ENCODE measurements around the gene CEP170B. TPM values are rescaled to one million over a fixed set of nuclear protein-coding genes. Genes with fewer than 3 reads are reported as not detected.

The CEP170B gene
- total and polyA plus RNA-seq, 2 donors (not counting 1 experiment from before 2014, with no cell fraction given), result 4.0 to 13.9 TPM

- peaks cover 3% of the 10 kb centered on the region for H3K36me3 ChIP-seq (ENCODE audit: control insufficient read depth, insufficient read depth, low read length)
- TF ChIP-seq CTCF (conservative IDR thresholded peaks at IDR 0.05 in 1 of 2, IDR thresholded peaks at IDR 0.05 in 1 of 2; ENCODE audit: low read depth in 1 of 2, low read length in 2 of 2), result no peak
- no peak for TF ChIP-seq EZH2 (IDR thresholded peaks at IDR 0.05; ENCODE audit: low read length, missing control alignments)
- DNase-seq (ENCODE audit: low read depth in 2 of 2), result no peak
- no peak overlapping the region for H3K27ac ChIP-seq (ENCODE audit: insufficient read depth, low read length)
- H4K20me1 ChIP-seq (ENCODE audit: control insufficient read depth, extremely low read depth, insufficient read depth, low read length), result no peaks in the 10 kb centered on the region
- H3K4me2 ChIP-seq (ENCODE audit: extremely low read depth, insufficient read depth, low read length), result no peak overlapping the region
- no peaks in the 10 kb centered on the region for H3K9me3 ChIP-seq (ENCODE audit: control insufficient read depth, insufficient read depth, low read depth, low read length)
- no peaks in the 10 kb centered on the region for H3K27me3 ChIP-seq (ENCODE audit: control insufficient read depth, insufficient read depth, low read length)
- H2AFZ ChIP-seq (ENCODE audit: low read length), result no peak overlapping the region
- no peak overlapping the region for H3K9ac ChIP-seq (ENCODE audit: insufficient read depth, low read length)
- no peaks in the 10 kb centered on the region for H3K4me1 ChIP-seq (ENCODE audit: control insufficient read depth, extremely low read depth, insufficient read depth, low read length)
- no peaks in the 10 kb centered on the region for H3K79me2 ChIP-seq (ENCODE audit: control insufficient read depth, insufficient read depth, low read length)
- no peak overlapping the region for H3K4me3 ChIP-seq (replicated peaks in 1 of 4; ENCODE audit: control extremely low read depth in 1 of 4, insufficient read depth in 1 of 4, low read depth in 3 of 4, low read length in 4 of 4)
Observed at GRCh38 chr14:104893435-104894207, 28.6 kb downstream of the CEP170B start.

GRCh38 chr14:104894331-104895206 lies 29.5 kb downstream of the CEP170B start:
- Histone ChIP-seq H3K36me3 (ENCODE audit: control insufficient read depth, insufficient read depth, low read length) (peaks cover 3% of the 10 kb centered on the region), H3K4me1 (ENCODE audit: control insufficient read depth, extremely low read depth, insufficient read depth, low read length) (no peaks in the 10 kb centered on the region), H2AFZ (ENCODE audit: low read length) (no peak overlapping the region), H3K27me3 (ENCODE audit: control insufficient read depth, insufficient read depth, low read length) (no peaks in the 10 kb centered on the region), H3K9ac (ENCODE audit: insufficient read depth, low read length) (no peak overlapping the region), H3K4me2 (ENCODE audit: extremely low read depth, insufficient read depth, low read length) (no peak overlapping the region), H3K79me2 (ENCODE audit: control insufficient read depth, insufficient read depth, low read length) (no peaks in the 10 kb centered on the region), H3K4me3 (replicated peaks in 1 of 4; ENCODE audit: control extremely low read depth in 1 of 4, insufficient read depth in 1 of 4, low read depth in 3 of 4, low read length in 4 of 4) (no peak overlapping the region), H4K20me1 (ENCODE audit: control insufficient read depth, extremely low read depth, insufficient read depth, low read length) (no peaks in the 10 kb centered on the region), H3K9me3 (ENCODE audit: control insufficient read depth, insufficient read depth, low read depth, low read length) (no peaks in the 10 kb centered on the region), H3K27ac (ENCODE audit: insufficient read depth, low read length) (no peak overlapping the region)
- DNase-seq (ENCODE audit: low read depth in 2 of 2), result no peak
- TF ChIP-seq CTCF (conservative IDR thresholded peaks at IDR 0.05 in 1 of 2, IDR thresholded peaks at IDR 0.05 in 1 of 2; ENCODE audit: low read depth in 1 of 2, low read length in 2 of 2) (no peak), EZH2 (IDR thresholded peaks at IDR 0.05; ENCODE audit: low read length, missing control alignments) (no peak)

- DNase-seq (ENCODE audit: low read depth in 2 of 2), result no peak
- Histone ChIP-seq H3K9ac (ENCODE audit: insufficient read depth, low read length) (no peak overlapping the region), H3K36me3 (ENCODE audit: control insufficient read depth, insufficient read depth, low read length) (peaks cover 3% of the 10 kb centered on the region), H3K4me1 (ENCODE audit: control insufficient read depth, extremely low read depth, insufficient read depth, low read length) (no peaks in the 10 kb centered on the region), H3K4me3 (replicated peaks in 1 of 4; ENCODE audit: control extremely low read depth in 1 of 4, insufficient read depth in 1 of 4, low read depth in 3 of 4, low read length in 4 of 4) (no peak overlapping the region), H2AFZ (ENCODE audit: low read length) (no peak overlapping the region), H3K4me2 (ENCODE audit: extremely low read depth, insufficient read depth, low read length) (no peak overlapping the region), H3K79me2 (ENCODE audit: control insufficient read depth, insufficient read depth, low read length) (no peaks in the 10 kb centered on the region), H4K20me1 (ENCODE audit: control insufficient read depth, extremely low read depth, insufficient read depth, low read length) (no peaks in the 10 kb centered on the region), H3K27me3 (ENCODE audit: control insufficient read depth, insufficient read depth, low read length) (no peaks in the 10 kb centered on the region), H3K27ac (ENCODE audit: insufficient read depth, low read length) (no peak overlapping the region), H3K9me3 (ENCODE audit: control insufficient read depth, insufficient read depth, low read depth, low read length) (no peaks in the 10 kb centered on the region)
- no peak for TF ChIP-seq EZH2 (IDR thresholded peaks at IDR 0.05; ENCODE audit: low read length, missing control alignments)
Observed at GRCh38 chr14:104895207-104895785, 30.2 kb downstream of the CEP170B start.

Measured in fibroblast of lung (primary cell).